ENCODE results near the gene ZNF780A.

DNA sequence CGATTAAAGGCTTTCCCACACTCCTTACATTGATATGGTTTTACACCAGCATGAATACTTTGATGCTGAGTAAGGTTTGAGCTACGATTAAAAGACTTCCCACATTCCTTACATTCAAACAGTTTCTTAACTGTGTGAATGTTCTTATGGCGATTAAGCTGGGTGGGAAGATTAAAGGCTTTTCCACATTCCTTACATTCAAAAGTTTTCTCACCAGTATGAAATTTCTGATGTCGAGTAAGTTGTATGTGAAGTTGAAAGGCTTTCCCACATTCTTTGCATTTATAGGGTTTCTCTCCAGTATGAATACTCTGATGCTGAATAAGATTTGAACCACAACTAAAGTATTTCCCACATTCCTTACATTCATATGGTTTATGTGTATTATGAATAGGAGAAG is 54.7 kb downstream of the ZNF780A start:
- TF ChIP-seq RAD21 (IDR thresholded peaks at IDR 0.05; ENCODE audit: low read depth): no peak
- TF ChIP-seq EP300 (IDR thresholded peaks at IDR 0.05; ENCODE audit: borderline replicate concordance): no peak
- no peak for TF ChIP-seq TAF1 (IDR thresholded peaks at IDR 0.05; ENCODE audit: low read depth)
- TF ChIP-seq, protein P1, sequence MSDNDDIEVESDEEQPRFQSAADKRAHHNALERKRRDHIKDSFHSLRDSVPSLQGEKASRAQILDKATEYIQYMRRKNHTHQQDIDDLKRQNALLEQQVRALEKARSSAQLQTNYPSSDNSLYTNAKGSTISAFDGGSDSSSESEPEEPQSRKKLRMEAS (IDR thresholded peaks at IDR 0.05): no peak
- no peak for TF ChIP-seq TEAD4 (IDR thresholded peaks at IDR 0.05)
- no peak for TF ChIP-seq TCF12 (IDR thresholded peaks at IDR 0.05; ENCODE audit: low read depth)
- TF ChIP-seq, protein P2, sequence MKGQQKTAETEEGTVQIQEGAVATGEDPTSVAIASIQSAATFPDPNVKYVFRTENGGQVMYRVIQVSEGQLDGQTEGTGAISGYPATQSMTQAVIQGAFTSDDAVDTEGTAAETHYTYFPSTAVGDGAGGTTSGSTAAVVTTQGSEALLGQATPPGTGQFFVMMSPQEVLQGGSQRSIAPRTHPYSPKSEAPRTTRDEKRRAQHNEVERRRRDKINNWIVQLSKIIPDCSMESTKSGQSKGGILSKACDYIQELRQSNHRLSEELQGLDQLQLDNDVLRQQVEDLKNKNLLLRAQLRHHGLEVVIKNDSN (IDR thresholded peaks at IDR 0.05): no peak
- no peak for TF ChIP-seq ZBTB7A (IDR thresholded peaks at IDR 0.05; ENCODE audit: low read depth)
- TF ChIP-seq YY1 (IDR thresholded peaks at IDR 0.05; ENCODE audit: low read depth): no peak
- no peak for TF ChIP-seq EGR1 (IDR thresholded peaks at IDR 0.05)
- TF ChIP-seq FOXM1 (IDR thresholded peaks at IDR 0.05; ENCODE audit: borderline replicate concordance, low read depth): no peak
- TF ChIP-seq CEBPB (IDR thresholded peaks at IDR 0.05): no peak
- no peak for TF ChIP-seq REST (IDR thresholded peaks at IDR 0.05; ENCODE audit: low read depth)
